Panc1 (cell line): ENCODE results near the gene MYO1A. TPM values are rescaled to one million over a fixed set of nuclear protein-coding genes. Genes with fewer than 3 reads are reported as not detected.

Experiments
- ATAC-seq: fragments of 200-7000 bp; cut with Tn5 transposase; 2 replicates; pipeline ENCODE4 v1.9.1; 2020; ENCODE audit warnings: mild to moderate bottlenecking, moderate library complexity
- BruUV-seq: library from RNA; stranded (reverse); fragments of 400-500 nt; replicated peaks from 2 replicates; lab custom pipeline; 2021; lab: Mats Ljungman, UMichigan
- CTCF ChIA-PET: fragments of 300-600 bp; sonication (Branson Sonifier 250); formaldehyde crosslinking; loops from one replicate; lab custom pipeline; 2022; ENCODE audit warnings: antibody characterized with exemption; lab: Charles Lee
- POLR2A ChIA-PET: fragments of 300-600 bp; sonication (Branson Sonifier 250); formaldehyde crosslinking; loops from one replicate; lab custom pipeline; 2022; ENCODE audit warnings: antibody characterized with exemption; lab: Charles Lee
- DNase-seq: peaks from one replicate; pipeline ENCODE4 v3.0.0-alpha.2; 2010; ENCODE audit warnings: low read depth, low spot score
- H3K27ac ChIP-seq: 2 replicates; pipeline ENCODE4 v1.5.1; 2011; ENCODE audit warnings: mild to moderate bottlenecking, low read length, inconsistent platforms
- H3K27me3 ChIP-seq: fragments of 200-500 bp; sonication (Bioruptor generic); 2 replicates; pipeline ENCODE4 v1.6.0; 2014; ENCODE audit warnings: low read length, inconsistent platforms; ENCODE audit not compliant: control insufficient read depth, insufficient read depth
- H3K36me3 ChIP-seq: fragments of 200-500 bp; sonication (Bioruptor generic); 2 replicates; pipeline ENCODE4 v1.5.1; 2014; ENCODE audit warnings: inconsistent platforms, mild to moderate bottlenecking, low read length, moderate library complexity; ENCODE audit not compliant: control insufficient read depth, insufficient read depth
- H3K4me1 ChIP-seq: 2 replicates; pipeline ENCODE4 v1.5.1; 2011; ENCODE audit warnings: inconsistent platforms, mild to moderate bottlenecking, low read length, moderate library complexity; ENCODE audit not compliant: control insufficient read depth, insufficient read depth
- H3K4me3 ChIP-seq, 2 experiments: 2 replicates each; pipeline ENCODE4 v1.5.1; 2011 to 2012; ENCODE audit warnings: low read depth in 2 of 2, low read length in 2 of 2, mild to moderate bottlenecking in 2 of 2, inconsistent platforms in 1 of 2, moderate library complexity in 1 of 2
- H3K9me3 ChIP-seq: fragments of 200-500 bp; sonication (Bioruptor generic); 2 replicates; pipeline ENCODE4 v1.5.1; 2014; ENCODE audit warnings: low read depth, mild to moderate bottlenecking, inconsistent platforms, low read length, moderate library complexity; ENCODE audit not compliant: control insufficient read depth, insufficient read depth
- POLR2AphosphoS5 ChIP-seq: IDR thresholded peaks from 2 replicates; pipeline ENCODE4 v1.6.1; 2012; ENCODE audit warnings: mild to moderate bottlenecking, low read depth, low read length, moderate library complexity
- SIN3A ChIP-seq: IDR thresholded peaks from 2 replicates; pipeline ENCODE4 v1.6.1; 2012; ENCODE audit warnings: low read depth, mild to moderate bottlenecking, low read length, moderate library complexity, borderline replicate concordance; ENCODE audit not compliant: insufficient read depth
- TCF7L2 ChIP-seq: IDR thresholded peaks from 2 replicates; pipeline ENCODE4 v1.6.1; 2011; ENCODE audit warnings: mild to moderate bottlenecking, low read depth, low read length, inconsistent platforms
- in situ Hi-C: cut with HindIII; loops from 2 replicates; pipeline ENCODE4 v1.10.0; 2016; ENCODE audit warnings: low sequenced_read_pairs, low pct_unique_long_range_greater_than_20kb
- intact Hi-C: fragments of 100-400 bp; cut with micrococcal nuclease; formaldehyde crosslinking; loops from one replicate; pipeline ENCODE4 v1.10.0; 2022; ENCODE audit not compliant: unreplicated experiment
- total RNA-seq: library from RNA; stranded (reverse); gene quantifications from one replicate; pipeline ENCODE4 v1.2.1, GENCODE V29; 2021; ENCODE audit not compliant: unreplicated experiment
- TF ChIP-seq, protein P1 (sequence below), 2 experiments: IDR thresholded peaks; 2 replicates each; pipeline ENCODE4 v1.6.1; 2011 to 2012; ENCODE audit warnings: low read depth in 2 of 2, control low read depth in 1 of 2, low read length in 1 of 2, mild to moderate bottlenecking in 1 of 2, moderate library complexity in 1 of 2; ENCODE audit not compliant: insufficient read depth in 1 of 2
- TF ChIP-seq, protein P2 (sequence below): fragments of 450-650 bp; IDR thresholded peaks from 2 replicates; pipeline ENCODE4 v1.5.1; 2017; ENCODE audit warnings: mild to moderate bottlenecking

MYO1A gene
- total RNA-seq, 1 experiment from 2014 or later: not detected

DNA sequence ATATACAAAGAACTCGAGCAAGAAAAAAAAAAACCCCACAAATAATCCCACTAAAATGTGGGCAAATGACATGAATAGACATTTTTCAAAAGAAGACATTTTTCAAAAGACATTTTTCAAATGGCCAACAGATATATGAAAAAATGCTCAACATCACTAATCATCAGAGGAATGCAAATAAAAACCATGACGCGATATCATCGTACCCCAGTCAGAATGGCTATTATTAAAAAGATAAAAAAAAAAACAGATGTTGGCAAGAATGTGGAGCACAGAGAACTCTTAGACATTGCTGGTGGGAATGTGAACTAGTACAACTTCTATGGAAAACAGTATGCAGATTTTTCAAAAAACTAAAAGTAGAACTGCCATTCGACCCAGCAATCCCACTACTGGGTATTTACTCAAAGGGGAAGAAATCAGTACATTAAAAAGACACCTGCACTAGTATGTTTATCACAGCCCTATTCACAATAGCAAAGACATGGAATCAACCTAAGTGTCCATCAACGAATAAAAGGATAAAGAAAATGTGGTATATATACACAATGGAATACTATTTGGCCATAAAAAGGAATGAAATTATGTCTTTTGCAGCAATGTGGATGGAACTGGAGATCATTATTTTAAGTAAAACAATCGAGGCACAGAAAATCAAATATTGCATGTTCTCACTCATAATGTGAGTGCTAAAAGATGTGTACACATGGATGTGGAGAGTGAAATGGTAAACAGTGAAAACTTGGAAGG, 59.9 kb downstream of the MYO1A start:
- CTCF ChIA-PET: interaction anchor here (0.6 kb wide), 1 partner anchor 158 kb away, joined by 7 read pairs; no protein-coding TSS in a partner anchor
- ATAC-seq (no peak), DNase-seq (no peak)
- intact Hi-C loops (loop anchor here (5.0 kb wide), 1 partner anchor 148 kb away; no protein-coding TSS in a partner anchor), in situ Hi-C loops (no loop called here)
- POLR2A ChIA-PET: no interaction called here
- H3K27ac ChIP-seq: no peak overlapping the region
- BruUV-seq: no TSS peak
- no peak for TF ChIP-seq SIN3A
- TF ChIP-seq, protein P1, sequence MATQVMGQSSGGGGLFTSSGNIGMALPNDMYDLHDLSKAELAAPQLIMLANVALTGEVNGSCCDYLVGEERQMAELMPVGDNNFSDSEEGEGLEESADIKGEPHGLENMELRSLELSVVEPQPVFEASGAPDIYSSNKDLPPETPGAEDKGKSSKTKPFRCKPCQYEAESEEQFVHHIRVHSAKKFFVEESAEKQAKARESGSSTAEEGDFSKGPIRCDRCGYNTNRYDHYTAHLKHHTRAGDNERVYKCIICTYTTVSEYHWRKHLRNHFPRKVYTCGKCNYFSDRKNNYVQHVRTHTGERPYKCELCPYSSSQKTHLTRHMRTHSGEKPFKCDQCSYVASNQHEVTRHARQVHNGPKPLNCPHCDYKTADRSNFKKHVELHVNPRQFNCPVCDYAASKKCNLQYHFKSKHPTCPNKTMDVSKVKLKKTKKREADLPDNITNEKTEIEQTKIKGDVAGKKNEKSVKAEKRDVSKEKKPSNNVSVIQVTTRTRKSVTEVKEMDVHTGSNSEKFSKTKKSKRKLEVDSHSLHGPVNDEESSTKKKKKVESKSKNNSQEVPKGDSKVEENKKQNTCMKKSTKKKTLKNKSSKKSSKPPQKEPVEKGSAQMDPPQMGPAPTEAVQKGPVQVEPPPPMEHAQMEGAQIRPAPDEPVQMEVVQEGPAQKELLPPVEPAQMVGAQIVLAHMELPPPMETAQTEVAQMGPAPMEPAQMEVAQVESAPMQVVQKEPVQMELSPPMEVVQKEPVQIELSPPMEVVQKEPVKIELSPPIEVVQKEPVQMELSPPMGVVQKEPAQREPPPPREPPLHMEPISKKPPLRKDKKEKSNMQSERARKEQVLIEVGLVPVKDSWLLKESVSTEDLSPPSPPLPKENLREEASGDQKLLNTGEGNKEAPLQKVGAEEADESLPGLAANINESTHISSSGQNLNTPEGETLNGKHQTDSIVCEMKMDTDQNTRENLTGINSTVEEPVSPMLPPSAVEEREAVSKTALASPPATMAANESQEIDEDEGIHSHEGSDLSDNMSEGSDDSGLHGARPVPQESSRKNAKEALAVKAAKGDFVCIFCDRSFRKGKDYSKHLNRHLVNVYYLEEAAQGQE (IDR thresholded peaks at IDR 0.05; ENCODE audit: insufficient read depth in 1 of 2, low read depth in 2 of 2, low read length in 1 of 2): no peak
- TF ChIP-seq, protein P2, sequence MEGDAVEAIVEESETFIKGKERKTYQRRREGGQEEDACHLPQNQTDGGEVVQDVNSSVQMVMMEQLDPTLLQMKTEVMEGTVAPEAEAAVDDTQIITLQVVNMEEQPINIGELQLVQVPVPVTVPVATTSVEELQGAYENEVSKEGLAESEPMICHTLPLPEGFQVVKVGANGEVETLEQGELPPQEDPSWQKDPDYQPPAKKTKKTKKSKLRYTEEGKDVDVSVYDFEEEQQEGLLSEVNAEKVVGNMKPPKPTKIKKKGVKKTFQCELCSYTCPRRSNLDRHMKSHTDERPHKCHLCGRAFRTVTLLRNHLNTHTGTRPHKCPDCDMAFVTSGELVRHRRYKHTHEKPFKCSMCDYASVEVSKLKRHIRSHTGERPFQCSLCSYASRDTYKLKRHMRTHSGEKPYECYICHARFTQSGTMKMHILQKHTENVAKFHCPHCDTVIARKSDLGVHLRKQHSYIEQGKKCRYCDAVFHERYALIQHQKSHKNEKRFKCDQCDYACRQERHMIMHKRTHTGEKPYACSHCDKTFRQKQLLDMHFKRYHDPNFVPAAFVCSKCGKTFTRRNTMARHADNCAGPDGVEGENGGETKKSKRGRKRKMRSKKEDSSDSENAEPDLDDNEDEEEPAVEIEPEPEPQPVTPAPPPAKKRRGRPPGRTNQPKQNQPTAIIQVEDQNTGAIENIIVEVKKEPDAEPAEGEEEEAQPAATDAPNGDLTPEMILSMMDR: no peak
- no peak for TF ChIP-seq POLR2AphosphoS5
- TF ChIP-seq TCF7L2: no peak
- no peaks in the 10 kb centered on the region for H3K4me1 ChIP-seq
- no peaks in the 10 kb centered on the region for H3K9me3 ChIP-seq
- no peaks in the 10 kb centered on the region for H3K36me3 ChIP-seq
- no peaks in the 10 kb centered on the region; the same call in 1 of the 2 replicates for H3K27me3 ChIP-seq
- H3K4me3 ChIP-seq: no peak overlapping the region

DNA sequence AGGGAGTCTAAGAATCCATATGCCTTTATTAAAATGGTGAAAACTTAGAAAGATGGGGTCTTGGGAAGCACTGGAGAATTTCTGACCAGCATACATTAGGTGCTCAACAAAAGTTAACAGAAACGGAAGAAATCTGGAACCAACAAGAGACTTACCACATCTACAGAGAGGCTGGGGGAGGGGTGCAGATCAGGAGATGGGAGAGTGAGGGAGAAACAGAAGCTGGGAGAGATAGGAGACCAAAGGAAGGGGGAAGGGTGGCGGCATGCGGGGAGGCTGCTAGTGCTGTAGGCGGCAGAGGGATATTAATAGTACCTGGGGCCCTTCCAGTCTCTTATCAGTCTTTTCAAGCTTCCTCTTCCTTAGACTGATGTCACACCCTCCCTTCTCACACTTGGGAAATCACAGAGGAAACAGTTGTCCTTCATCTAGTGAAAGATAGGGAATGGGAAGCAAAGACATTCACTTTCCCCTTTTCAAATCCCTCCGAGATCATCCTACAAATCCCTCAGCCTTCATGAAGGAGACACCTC, 61.7 kb downstream of the MYO1A start:
- Histone ChIP-seq H3K27ac (no peak overlapping the region), H3K27me3 (no peaks in the 10 kb centered on the region; the same call in 1 of the 2 replicates), H3K4me3 (no peak overlapping the region), H3K9me3 (no peaks in the 10 kb centered on the region), H3K4me1 (no peaks in the 10 kb centered on the region), H3K36me3 (no peaks in the 10 kb centered on the region)
- TF ChIP-seq TCF7L2 (no peak), SIN3A (no peak), POLR2AphosphoS5 (no peak)
- TF ChIP-seq, protein P1 (IDR thresholded peaks at IDR 0.05; ENCODE audit: insufficient read depth in 1 of 2, low read depth in 2 of 2, low read length in 1 of 2): no peak
- TF ChIP-seq, protein P2: no peak
- intact Hi-C loops: loop anchor here (5.0 kb wide), 1 partner anchor 146 kb away; no protein-coding TSS in a partner anchor
- POLR2A ChIA-PET: interaction anchor here (0.5 kb wide), 1 partner anchor 254 kb away, joined by 7 read pairs; no protein-coding TSS in a partner anchor
- CTCF ChIA-PET: interaction anchor here (0.5 to 1.1 kb wide), 6 partner anchors 12 to 230 kb away, joined by 3 to 13 read pairs (median 6); no protein-coding TSS in a partner anchor
- ATAC-seq (no peak), DNase-seq (no peak)
- no TSS peak for BruUV-seq
- in situ Hi-C loops: no loop called here
